HepG2 (cell line): ENCODE measurements around the gene TOPORS. TPM values are rescaled to one million over a fixed set of nuclear protein-coding genes. Genes with fewer than 3 reads are reported as not detected.

Experiments
- ATAC-seq: fragments of 200-7000 bp; cut with Tn5 transposase; 3 replicates; pipeline ENCODE4 v1.9.1; 2020; ENCODE audit warnings: mild to moderate bottlenecking, moderate library complexity
- BruUV-seq: library from RNA; stranded (reverse); fragments of 400-500 nt; replicated peaks from 2 replicates; lab custom pipeline; 2021; lab: Mats Ljungman, UMichigan
- CTCF ChIA-PET: fragments of 300-600 bp; formaldehyde crosslinking; extraction: SDS; loops from one replicate; lab custom pipeline; 2021; ENCODE audit warnings: low total read pairs, inconsistent platforms, low intra/inter-chr PET ratio; lab: Yijun Ruan, JAX
- POLR2A ChIA-PET: fragments of 350-600 bp; sonication (Branson Sonifier 250); formaldehyde crosslinking; loops from one replicate; lab custom pipeline; 2020; ENCODE audit warnings: antibody characterized with exemption, inconsistent platforms; lab: Yijun Ruan, JAX
- DNase-seq: peaks from one replicate; pipeline ENCODE4 v3.0.0-alpha.2; 2015; ENCODE audit warnings: low spot score
- FAIRE-seq: peaks from 3 replicates; lab custom pipeline; 2011; peaks lifted over from hg19 to GRCh38; lab: Jason Lieb, UNC
- H2AFZ ChIP-seq: one replicate; pipeline ENCODE4 v1.6.1; 2011; ENCODE audit warnings: low read length, inconsistent platforms
- H3K27ac ChIP-seq: fragments of 300-600 bp; 3 replicates; pipeline ENCODE4 v1.8.0; 2011; ENCODE audit warnings: mixed run types, mild to moderate bottlenecking, mixed read lengths, low read length, inconsistent platforms; ENCODE audit not compliant: insufficient read depth; ENCODE audit errors: extremely low read length
- H3K27me3 ChIP-seq, 2 experiments: fragments of 200-600 bp in 1 of 2; 2 replicates in 1 of 2; 3 replicates in 1 of 2; pipeline versions ENCODE4 v1.6.0 to v1.8.0; 2011; ENCODE audit warnings: low read length in 2 of 2, mild to moderate bottlenecking in 2 of 2, moderate library complexity in 2 of 2, inconsistent platforms in 1 of 2; ENCODE audit not compliant: insufficient read depth in 2 of 2, control insufficient read depth in 1 of 2
- H3K36me3 ChIP-seq, 2 experiments: fragments of 200-600 bp in 1 of 2; replicated peaks in 1 of 2; 2 replicates in 1 of 2; 3 replicates in 1 of 2; pipeline versions ENCODE4 v1.5.1 to v1.8.0; 2011; ENCODE audit warnings: low read length in 2 of 2, inconsistent platforms in 1 of 2; ENCODE audit not compliant: insufficient read depth in 2 of 2, control insufficient read depth in 1 of 2
- H3K4me1 ChIP-seq: 2 replicates; pipeline ENCODE4 v1.5.1; 2012; ENCODE audit warnings: low read length, inconsistent platforms; ENCODE audit not compliant: insufficient read depth
- H3K4me2 ChIP-seq: 2 replicates; pipeline ENCODE4 v1.6.0; 2011; ENCODE audit warnings: low read depth, low read length, inconsistent platforms
- H3K4me3 ChIP-seq, 3 experiments: fragments of 200-600 bp in 1 of 3; sonication (generic), shearing (Covaris generic) in 1 of 3; replicated peaks in 1 of 3; 2 replicates each; pipeline ENCODE4 v1.5.1; 2011 to 2016; ENCODE audit warnings: low read length in 3 of 3, inconsistent platforms in 2 of 3, low read depth in 2 of 3, mild to moderate bottlenecking in 2 of 3, control low read depth in 1 of 3, mixed read lengths in 1 of 3; ENCODE audit not compliant: insufficient read depth in 1 of 3
- H3K79me2 ChIP-seq: one replicate; pipeline ENCODE4 v1.6.1; 2011; ENCODE audit warnings: low read length, inconsistent platforms; ENCODE audit not compliant: insufficient read depth
- H3K9ac ChIP-seq: 2 replicates; pipeline ENCODE4 v1.6.0; 2011; ENCODE audit warnings: mild to moderate bottlenecking, low read depth, low read length, inconsistent platforms; ENCODE audit not compliant: insufficient read depth
- H3K9me3 ChIP-seq: 2 replicates; pipeline ENCODE4 v1.5.1; 2012; ENCODE audit warnings: mild to moderate bottlenecking, low read length
- H4K20me1 ChIP-seq: 2 replicates; pipeline ENCODE4 v1.6.0; 2011; ENCODE audit warnings: inconsistent platforms, mild to moderate bottlenecking, low read length, moderate library complexity; ENCODE audit not compliant: insufficient read depth
- CAMTA2 ChIP-seq: sonication (generic); formaldehyde crosslinking; IDR thresholded peaks from 2 replicates; pipeline ENCODE4 v1.4.0; 2020; ENCODE audit warnings: mild to moderate bottlenecking, missing genetic modification reagents, borderline replicate concordance
- CHD4 ChIP-seq: fragments of 200-600 bp; sonication (generic); IDR thresholded peaks from 2 replicates; pipeline ENCODE4 v1.7.0; 2017; ENCODE audit warnings: mild to moderate bottlenecking, low read length, borderline replicate concordance
- FLYWCH1 ChIP-seq: sonication (generic); formaldehyde crosslinking; IDR thresholded peaks from 2 replicates; pipeline ENCODE4 v1.8.1; 2023; ENCODE audit warnings: mild to moderate bottlenecking, missing genetic modification reagents
- FOSL1 ChIP-seq: sonication (generic); formaldehyde crosslinking; IDR thresholded peaks from 2 replicates; pipeline ENCODE4 v1.9.0; 2021; ENCODE audit warnings: missing genetic modification reagents, borderline replicate concordance
- KLF9 ChIP-seq: IDR thresholded peaks from 2 replicates; pipeline ENCODE4 v1.6.1; 2016; ENCODE audit warnings: low read depth
- MIXL1 ChIP-seq: IDR thresholded peaks from 2 replicates; pipeline ENCODE4 v1.6.1; 2016
- SSRP1 ChIP-seq: IDR thresholded peaks from 2 replicates; pipeline ENCODE4 v1.6.1; 2016; ENCODE audit warnings: control low read depth
- ZFP37 ChIP-seq: sonication (generic); formaldehyde crosslinking; IDR thresholded peaks from 2 replicates; pipeline ENCODE4 v1.4.0; 2020; ENCODE audit warnings: missing genetic modification reagents, borderline replicate concordance
- in situ Hi-C: cut with HindIII; loops from 2 replicates; pipeline ENCODE4 v1.10.0; 2017; ENCODE audit warnings: low pct_unique_long_range_greater_than_20kb; ENCODE audit not compliant: extremely low pct_ligation_motif_present
- intact Hi-C: fragments of 100-400 bp; cut with micrococcal nuclease; formaldehyde crosslinking; loops from one replicate; pipeline ENCODE4 v1.10.0; 2022; ENCODE audit not compliant: unreplicated experiment
- polyA plus RNA-seq, 8 experiments: library from polyadenylated mRNA; depleted of rRNA in 3 of 8; stranded (reverse) in 7 of 8; unstranded in 1 of 8; fragments of >200 nt; fragmentation: Illumina TruSeq in 4 of 8; extraction: Trizol in 4 of 8; gene quantifications; 2 replicates each; pipeline versions ENCODE4 v1.2.1 to v1.2.3, GENCODE V29; 2011 to 2016; ENCODE audit warnings: low read depth in 4 of 8, missing spikeins in 1 of 8, mixed read lengths in 1 of 8; ENCODE audit not compliant: insufficient read depth in 1 of 8
- total RNA-seq, 5 experiments: library from RNA; depleted of rRNA; stranded (reverse); fragments of >200 nt; fragmentation: Illumina TruSeq; extraction: Trizol; gene quantifications; 2 replicates each; pipeline ENCODE4 v1.2.3, GENCODE V29; 2016; ENCODE audit warnings: low read depth in 1 of 5
- TF ChIP-seq, protein P1 (sequence below): sonication (generic); formaldehyde crosslinking; IDR thresholded peaks from 2 replicates; pipeline ENCODE4 v1.8.0; 2022; ENCODE audit warnings: mild to moderate bottlenecking, missing genetic modification reagents, moderate library complexity
- TF ChIP-seq, protein P2 (sequence below): sonication (generic); IDR thresholded peaks from 2 replicates; pipeline ENCODE4 v1.6.1; 2016; ENCODE audit warnings: low read depth, borderline replicate concordance
- TF ChIP-seq, protein P3 (sequence below): IDR thresholded peaks from 2 replicates; pipeline ENCODE4 v1.6.1; 2016; ENCODE audit warnings: low read depth, borderline replicate concordance
- TF ChIP-seq, protein P4 (sequence below): sonication (generic); formaldehyde crosslinking; IDR thresholded peaks from 2 replicates; pipeline ENCODE4 v1.5.0; 2020; ENCODE audit warnings: missing genetic modification reagents
- TF ChIP-seq, protein P5 (sequence below): sonication (generic); formaldehyde crosslinking; IDR thresholded peaks from 2 replicates; pipeline ENCODE4 v1.5.1; 2020; ENCODE audit warnings: missing genetic modification reagents, mild to moderate bottlenecking, borderline replicate concordance
- TF ChIP-seq, protein P6 (sequence below): fragments of 450-650 bp; IDR thresholded peaks from 2 replicates; pipeline ENCODE4 v1.6.1; 2016

TOPORS gene
- total and polyA plus RNA-seq, 2 of the 13 experiments (the other 11 are each of a cell fraction or from before 2014, with no cell fraction given): 6.8 to 19.6 TPM

DNA sequence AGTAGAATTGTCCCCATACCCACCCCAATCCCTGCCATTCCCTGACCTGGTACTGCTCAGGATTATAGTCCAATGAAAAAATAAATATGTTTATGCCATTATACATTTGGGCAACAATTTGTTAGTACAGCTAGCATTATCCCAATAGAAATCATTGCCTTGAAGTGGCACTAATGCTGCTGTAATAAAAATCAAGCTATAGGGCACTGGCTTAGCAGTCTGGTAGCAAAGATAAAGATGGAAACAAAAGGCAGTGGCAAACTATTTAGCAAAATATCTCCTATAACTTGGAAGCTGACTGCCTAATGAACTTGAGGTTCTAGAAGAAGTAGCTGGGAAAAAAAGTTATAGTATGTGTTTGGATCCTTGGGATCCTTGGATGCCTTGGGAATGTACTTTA lies 2.2 kb upstream of the TOPORS start:
- H3K27ac ChIP-seq: no peak overlapping the region
- peaks cover 10% of the 10 kb centered on the region for H4K20me1 ChIP-seq
- ChIA-PET CTCF (no interaction called here), POLR2A (no interaction called here)
- no peak for TF ChIP-seq CAMTA2 (CRISPR knock-in tag)
- TF ChIP-seq SSRP1 (CRISPR knock-in tag): no peak
- no peak for TF ChIP-seq MIXL1
- TF ChIP-seq, protein P1, sequence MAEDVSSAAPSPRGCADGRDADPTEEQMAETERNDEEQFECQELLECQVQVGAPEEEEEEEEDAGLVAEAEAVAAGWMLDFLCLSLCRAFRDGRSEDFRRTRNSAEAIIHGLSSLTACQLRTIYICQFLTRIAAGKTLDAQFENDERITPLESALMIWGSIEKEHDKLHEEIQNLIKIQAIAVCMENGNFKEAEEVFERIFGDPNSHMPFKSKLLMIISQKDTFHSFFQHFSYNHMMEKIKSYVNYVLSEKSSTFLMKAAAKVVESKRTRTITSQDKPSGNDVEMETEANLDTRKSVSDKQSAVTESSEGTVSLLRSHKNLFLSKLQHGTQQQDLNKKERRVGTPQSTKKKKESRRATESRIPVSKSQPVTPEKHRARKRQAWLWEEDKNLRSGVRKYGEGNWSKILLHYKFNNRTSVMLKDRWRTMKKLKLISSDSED (CRISPR knock-in tag): no peak
- no peak for TF ChIP-seq FOSL1 (CRISPR knock-in tag)
- TF ChIP-seq ZFP37 (CRISPR knock-in tag): no peak
- no peak for TF ChIP-seq FLYWCH1 (CRISPR knock-in tag)
- TF ChIP-seq, protein P2, sequence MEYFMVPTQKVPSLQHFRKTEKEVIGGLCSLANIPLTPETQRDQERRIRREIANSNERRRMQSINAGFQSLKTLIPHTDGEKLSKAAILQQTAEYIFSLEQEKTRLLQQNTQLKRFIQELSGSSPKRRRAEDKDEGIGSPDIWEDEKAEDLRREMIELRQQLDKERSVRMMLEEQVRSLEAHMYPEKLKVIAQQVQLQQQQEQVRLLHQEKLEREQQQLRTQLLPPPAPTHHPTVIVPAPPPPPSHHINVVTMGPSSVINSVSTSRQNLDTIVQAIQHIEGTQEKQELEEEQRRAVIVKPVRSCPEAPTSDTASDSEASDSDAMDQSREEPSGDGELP: no peak
- TF ChIP-seq KLF9 (CRISPR knock-in tag): no peak
- TF ChIP-seq CHD4: no peak
- TF ChIP-seq, protein P3, sequence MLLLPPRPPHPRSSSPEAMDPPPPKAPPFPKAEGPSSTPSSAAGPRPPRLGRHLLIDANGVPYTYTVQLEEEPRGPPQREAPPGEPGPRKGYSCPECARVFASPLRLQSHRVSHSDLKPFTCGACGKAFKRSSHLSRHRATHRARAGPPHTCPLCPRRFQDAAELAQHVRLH (CRISPR knock-in tag): no peak
- TF ChIP-seq, protein P4, sequence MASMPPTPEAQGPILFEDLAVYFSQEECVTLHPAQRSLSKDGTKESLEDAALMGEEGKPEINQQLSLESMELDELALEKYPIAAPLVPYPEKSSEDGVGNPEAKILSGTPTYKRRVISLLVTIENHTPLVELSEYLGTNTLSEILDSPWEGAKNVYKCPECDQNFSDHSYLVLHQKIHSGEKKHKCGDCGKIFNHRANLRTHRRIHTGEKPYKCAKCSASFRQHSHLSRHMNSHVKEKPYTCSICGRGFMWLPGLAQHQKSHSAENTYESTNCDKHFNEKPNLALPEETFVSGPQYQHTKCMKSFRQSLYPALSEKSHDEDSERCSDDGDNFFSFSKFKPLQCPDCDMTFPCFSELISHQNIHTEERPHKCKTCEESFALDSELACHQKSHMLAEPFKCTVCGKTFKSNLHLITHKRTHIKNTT (CRISPR knock-in tag): no peak
- TF ChIP-seq, protein P5, sequence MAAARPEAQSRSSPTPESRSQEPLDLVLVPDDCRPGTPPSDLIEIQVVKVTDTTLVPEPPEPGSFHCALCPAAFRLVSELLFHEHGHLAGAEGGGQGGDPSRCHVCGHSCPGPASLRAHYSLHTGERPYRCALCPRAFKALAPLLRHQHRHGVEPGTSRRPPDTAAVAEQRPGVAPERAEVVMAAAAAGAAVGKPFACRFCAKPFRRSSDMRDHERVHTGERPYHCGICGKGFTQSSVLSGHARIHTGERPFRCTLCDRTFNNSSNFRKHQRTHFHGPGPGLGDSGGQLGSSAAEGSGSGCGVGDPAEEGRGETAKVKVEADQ: no peak
- TF ChIP-seq, protein P6, sequence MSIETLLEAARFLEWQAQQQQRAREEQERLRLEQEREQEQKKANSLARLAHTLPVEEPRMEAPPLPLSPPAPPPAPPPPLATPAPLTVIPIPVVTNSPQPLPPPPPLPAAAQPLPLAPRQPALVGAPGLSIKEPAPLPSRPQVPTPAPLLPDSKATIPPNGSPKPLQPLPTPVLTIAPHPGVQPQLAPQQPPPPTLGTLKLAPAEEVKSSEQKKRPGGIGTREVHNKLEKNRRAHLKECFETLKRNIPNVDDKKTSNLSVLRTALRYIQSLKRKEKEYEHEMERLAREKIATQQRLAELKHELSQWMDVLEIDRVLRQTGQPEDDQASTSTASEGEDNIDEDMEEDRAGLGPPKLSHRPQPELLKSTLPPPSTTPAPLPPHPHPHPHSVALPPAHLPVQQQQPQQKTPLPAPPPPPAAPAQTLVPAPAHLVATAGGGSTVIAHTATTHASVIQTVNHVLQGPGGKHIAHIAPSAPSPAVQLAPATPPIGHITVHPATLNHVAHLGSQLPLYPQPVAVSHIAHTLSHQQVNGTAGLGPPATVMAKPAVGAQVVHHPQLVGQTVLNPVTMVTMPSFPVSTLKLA: no peak
- DNase-seq (no peak), ATAC-seq (no peak), FAIRE-seq (no peak)
- in situ Hi-C loops (no loop called here), intact Hi-C loops (no loop called here)
- H3K9me3 ChIP-seq: no peaks in the 10 kb centered on the region
- no peak overlapping the region for H2AFZ ChIP-seq
- no peaks in the 10 kb centered on the region; a peak in 1 of 5 replicates for H3K27me3 ChIP-seq
- no peaks in the 10 kb centered on the region for H3K36me3 ChIP-seq
- H3K4me1 ChIP-seq: peaks cover 34% of the 10 kb centered on the region
- no peak overlapping the region for H3K4me2 ChIP-seq
- no peak overlapping the region for H3K9ac ChIP-seq
- no TSS peak for BruUV-seq
- no peak overlapping the region for H3K4me3 ChIP-seq
- H3K79me2 ChIP-seq: peaks cover 29% of the 10 kb centered on the region
